Stimulated activated naive CD8-positive, alpha-beta T cell treated with anti-CD3 and anti-CD28 coated beads, Interleukin-15, amount 100 ng/mL, for 72 hours (primary cell): Measurements from ENCODE around the gene PSMF1.

ENCODE experiments used
- ATAC-seq: fragments of 150-1000 bp; cut with Tn5 transposase; 2 replicates; pipeline ENCODE4 v1.10.0; 2021; ENCODE audit warnings: mild to moderate bottlenecking, moderate library complexity
- DNase-seq, 2 donors: peaks; one replicate each; pipeline ENCODE4 v3.0.0; 2021 to 2022
- H3K27ac Mint-ChIP-seq, 2 donors: one replicate each; pipeline ENCODE4 v1.8.0; 2022; ENCODE audit warnings: mild to moderate bottlenecking in 2 of 2, mixed read lengths in 2 of 2, moderate library complexity in 2 of 2
- H3K27me3 Mint-ChIP-seq: one replicate; pipeline ENCODE4 v1.8.0; 2022; ENCODE audit warnings: mixed read lengths
- H3K4me1 Mint-ChIP-seq: one replicate; pipeline ENCODE4 v1.8.0; 2022; ENCODE audit warnings: mild to moderate bottlenecking, mixed read lengths
- H3K4me3 Mint-ChIP-seq, 2 donors: one replicate each; pipeline ENCODE4 v1.8.0; 2022; ENCODE audit warnings: mild to moderate bottlenecking in 2 of 2, mixed read lengths in 2 of 2, moderate library complexity in 1 of 2
- H3K9me3 Mint-ChIP-seq, 2 donors: one replicate each; pipeline ENCODE4 v1.8.0; 2022; ENCODE audit warnings: mixed read lengths in 2 of 2

PSMF1 gene

DNA sequence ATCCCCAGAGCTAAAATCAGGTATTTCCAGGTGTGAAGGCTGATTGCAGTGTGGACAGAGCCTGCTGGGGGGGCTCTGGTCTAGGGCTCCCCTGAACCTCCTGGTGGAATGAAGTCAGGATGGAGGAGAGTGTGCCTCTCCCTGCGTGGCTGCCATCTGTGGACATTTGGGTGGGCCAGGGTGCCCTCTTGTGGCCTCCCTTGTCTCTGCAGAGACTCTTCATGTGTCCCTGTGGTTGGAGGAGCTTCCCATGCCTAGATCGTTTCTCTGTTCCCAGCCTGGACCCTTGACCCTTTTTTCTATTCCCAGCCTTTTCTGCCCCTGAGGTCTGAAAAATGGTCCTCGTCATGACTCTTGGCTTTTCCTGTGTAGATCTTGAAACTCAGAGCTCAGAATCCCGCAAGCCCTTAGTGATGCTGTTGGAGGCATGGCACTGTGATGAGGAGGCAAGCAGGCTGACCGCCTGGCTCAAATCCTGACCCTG is 9.9 kb upstream of the PSMF1 start:
- Mint-ChIP-seq H3K4me3 (no peak overlapping the region), H3K9me3 (no peaks in the 10 kb centered on the region), H3K27ac (no peak overlapping the region), H3K4me1 (peaks cover 11% of the 10 kb centered on the region), H3K27me3 (no peaks in the 10 kb centered on the region)
- peak; percentile 79 for ATAC-seq
- DNase-seq = peak; percentile 35 to 46

DNA sequence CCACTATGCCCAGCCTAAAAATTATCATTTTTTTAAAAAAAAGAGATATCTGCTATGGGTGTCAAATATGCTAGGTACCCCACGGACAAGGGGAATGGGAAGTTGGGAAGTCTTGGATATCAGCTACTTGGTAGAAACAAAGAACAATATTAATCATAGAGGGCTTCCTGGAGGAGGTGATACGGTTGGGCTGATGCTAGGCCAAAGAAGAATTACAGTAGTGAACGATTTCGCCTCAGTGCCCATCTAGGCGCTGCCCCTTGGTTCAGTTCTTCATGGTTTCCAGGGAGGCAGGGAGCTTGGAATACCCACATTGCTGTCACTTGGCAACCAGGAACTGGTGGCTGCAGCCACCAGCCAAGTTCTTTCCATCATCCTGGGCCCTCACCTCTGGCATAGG is 5.5 kb upstream of the PSMF1 start:
- no peak for DNase-seq
- peaks cover 25% of the 10 kb centered on the region for H3K4me1 Mint-ChIP-seq
- H3K4me3 Mint-ChIP-seq = no peak overlapping the region
- H3K27me3 Mint-ChIP-seq = no peaks in the 10 kb centered on the region
- no peak for ATAC-seq
- no peaks in the 10 kb centered on the region for H3K9me3 Mint-ChIP-seq
- H3K27ac Mint-ChIP-seq = no peak overlapping the region

DNA sequence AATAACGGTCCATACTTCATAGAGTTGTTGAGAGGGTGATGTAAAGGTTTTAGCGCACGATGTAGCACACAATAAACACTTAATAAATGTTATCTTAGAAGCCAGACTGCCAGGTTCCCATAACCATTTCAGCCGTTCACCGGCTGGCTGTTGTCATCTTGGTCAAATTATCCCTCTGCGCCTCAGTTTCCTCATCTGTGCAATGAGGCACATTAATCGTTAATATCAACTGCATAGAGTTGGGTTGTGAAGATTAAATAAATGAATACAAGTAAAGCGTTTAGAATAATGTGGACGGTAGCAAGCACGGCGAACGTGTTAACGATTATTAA is 432 bp upstream of the PSMF1 start:
- H3K27ac Mint-ChIP-seq = peak overlapping the region; percentile 94 to 97
- DNase-seq (no peak), ATAC-seq (no peak)
- H3K9me3 Mint-ChIP-seq = no peaks in the 10 kb centered on the region
- H3K27me3 Mint-ChIP-seq = no peaks in the 10 kb centered on the region
- peak overlapping the region; percentile 88 to 92 for H3K4me3 Mint-ChIP-seq
- H3K4me1 Mint-ChIP-seq = peaks cover 54% of the 10 kb centered on the region

DNA sequence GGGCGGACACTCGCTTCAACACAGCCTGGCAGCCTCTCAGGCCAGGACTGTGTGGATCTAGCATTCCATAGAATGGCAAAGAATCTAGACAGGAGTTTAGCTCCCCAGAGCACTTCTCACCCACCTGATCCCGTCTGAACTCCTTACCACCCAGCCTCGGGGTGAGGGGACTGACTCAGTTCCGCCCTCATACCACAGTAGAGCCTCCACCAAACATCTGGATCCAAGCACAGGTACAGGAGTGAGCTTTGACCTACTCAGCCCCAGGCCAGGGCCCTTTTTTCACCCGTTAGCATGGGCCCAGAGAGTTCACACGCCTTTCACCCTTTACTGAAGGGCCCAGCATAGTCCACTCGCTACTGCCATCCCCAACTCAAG is 715 bp downstream of the PSMF1 start:
- Mint-ChIP-seq H3K4me3 (peak overlapping the region; percentile 88 to 92), H3K27me3 (no peaks in the 10 kb centered on the region), H3K9me3 (no peaks in the 10 kb centered on the region), H3K4me1 (peaks cover 65% of the 10 kb centered on the region), H3K27ac (peak overlapping the region; percentile 94 to 97)
- ATAC-seq (no peak), DNase-seq (no peak)

DNA sequence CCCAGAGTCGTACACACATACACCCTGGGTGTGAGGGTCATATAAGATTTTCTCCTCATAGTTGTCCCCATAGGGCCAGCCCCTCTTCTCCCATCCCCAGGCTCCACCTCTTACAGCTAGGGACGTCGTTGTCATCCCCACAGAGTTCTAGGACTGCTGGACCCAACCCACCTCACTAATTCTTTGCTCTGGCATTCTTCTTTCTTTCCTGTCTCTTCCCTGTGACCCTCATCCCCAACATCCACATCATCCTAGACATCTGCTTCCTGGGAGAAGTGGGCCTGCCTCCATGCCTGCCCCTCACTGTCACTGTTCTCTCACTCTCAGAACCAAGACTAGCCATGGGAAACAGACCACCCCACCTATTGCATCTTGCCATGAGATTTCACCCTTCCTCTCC is 1.1 kb downstream of the PSMF1 start:
- Mint-ChIP-seq H3K4me1 (peaks cover 66% of the 10 kb centered on the region), H3K9me3 (no peaks in the 10 kb centered on the region), H3K27ac (peak overlapping the region; percentile 94 to 97), H3K27me3 (no peaks in the 10 kb centered on the region), H3K4me3 (peak overlapping the region; percentile 88 to 92)
- DNase-seq = no peak
- no peak for ATAC-seq

DNA sequence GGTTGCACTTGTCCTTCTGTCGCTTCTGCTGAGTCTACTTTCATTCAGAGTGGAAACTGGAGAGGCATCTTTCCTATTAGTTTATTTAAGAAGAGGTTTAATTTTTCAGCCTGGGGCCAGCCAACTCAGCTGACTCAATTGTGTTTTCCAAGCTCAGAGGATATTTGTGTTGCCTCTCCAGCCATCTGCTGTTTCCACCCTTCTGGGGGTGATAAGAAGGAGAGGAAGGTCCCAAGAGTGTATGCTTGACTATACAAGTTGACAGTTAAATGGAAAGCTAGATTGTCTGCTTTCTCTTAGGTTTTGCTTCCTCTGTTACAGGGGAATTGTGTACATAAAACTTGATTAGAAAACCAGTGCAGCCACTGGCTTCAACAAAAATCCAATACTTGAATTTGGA is 3.0 kb downstream of the PSMF1 start:
- DNase-seq = no peak
- H3K9me3 Mint-ChIP-seq = no peaks in the 10 kb centered on the region
- peak overlapping the region; percentile 15 to 81 for H3K27ac Mint-ChIP-seq
- ATAC-seq = no peak
- H3K4me3 Mint-ChIP-seq = peak overlapping the region; percentile 20 to 59
- H3K4me1 Mint-ChIP-seq = peaks cover 64% of the 10 kb centered on the region
- no peaks in the 10 kb centered on the region for H3K27me3 Mint-ChIP-seq

DNA sequence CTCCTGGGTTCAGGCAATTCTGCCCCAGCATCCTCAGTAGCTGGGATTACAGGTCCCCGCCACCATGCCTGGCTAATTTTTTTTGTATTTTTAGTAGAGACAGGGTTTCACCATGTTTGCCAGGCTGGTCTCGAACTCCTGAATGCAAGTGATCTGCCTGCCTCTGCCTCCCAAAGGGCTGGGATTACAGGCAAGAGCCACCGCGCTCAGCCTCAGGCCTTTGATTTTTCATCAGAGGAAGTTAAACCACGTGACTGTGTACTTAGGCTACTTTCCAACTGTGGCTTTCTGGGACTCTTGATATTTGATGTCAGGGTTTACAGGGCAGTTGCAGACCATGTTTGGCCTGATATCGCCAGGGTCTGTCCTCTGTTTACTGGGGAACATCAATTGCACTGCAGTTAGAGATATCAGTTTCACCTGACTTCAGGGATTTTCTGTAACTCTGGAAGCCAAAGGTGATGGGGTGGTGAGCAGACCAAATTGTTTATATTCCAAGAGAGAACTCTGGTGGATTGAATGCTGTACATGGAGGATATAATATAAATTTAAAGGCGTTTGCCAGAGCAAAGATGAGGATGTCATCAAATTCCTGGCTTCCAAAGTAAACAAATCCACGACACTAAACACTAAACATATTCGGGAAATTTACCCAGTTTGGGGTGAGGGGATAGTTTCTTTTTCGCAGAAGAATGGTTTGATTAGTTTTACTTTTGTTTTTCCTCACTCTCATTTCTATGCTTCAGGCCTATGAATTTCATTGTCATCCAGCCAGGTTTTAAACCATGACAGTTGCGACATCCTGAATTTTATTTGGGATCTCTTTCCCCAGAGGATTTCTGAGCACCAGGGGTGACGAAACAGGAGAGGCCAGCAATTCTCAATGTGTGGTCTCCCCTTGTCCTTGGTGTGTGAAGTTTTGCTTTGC is 4.2 kb downstream of the PSMF1 start:
- Mint-ChIP-seq H3K27ac (peak overlapping the region; percentile 75 to 89), H3K4me1 (peaks cover 53% of the 10 kb centered on the region), H3K9me3 (no peaks in the 10 kb centered on the region), H3K4me3 (peak overlapping the region; percentile 56 to 59), H3K27me3 (no peaks in the 10 kb centered on the region)
- ATAC-seq (no peak), DNase-seq (no peak)

DNA sequence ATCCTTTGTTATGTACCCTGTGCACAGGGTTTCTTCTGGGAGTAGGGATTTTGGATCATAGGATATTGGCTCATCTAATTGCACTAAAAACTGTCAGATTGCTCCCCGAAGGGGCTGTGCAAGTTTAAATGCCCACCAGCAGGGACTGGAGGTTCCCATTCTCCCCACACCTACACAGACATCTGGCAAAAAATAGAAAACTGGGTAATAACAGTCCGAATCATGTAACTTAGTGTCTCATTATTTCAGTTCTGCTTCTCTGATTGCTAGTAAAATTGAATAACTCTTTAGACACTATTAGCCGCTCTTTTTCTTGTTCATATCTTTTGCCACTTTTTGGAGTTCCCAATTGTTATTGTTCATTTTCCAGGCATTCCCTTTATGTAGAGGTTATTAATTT is 5.3 kb downstream of the PSMF1 start:
- H3K9me3 Mint-ChIP-seq = no peaks in the 10 kb centered on the region
- ATAC-seq (no peak), DNase-seq (no peak)
- H3K4me1 Mint-ChIP-seq = peaks cover 51% of the 10 kb centered on the region
- H3K27me3 Mint-ChIP-seq = no peaks in the 10 kb centered on the region
- H3K4me3 Mint-ChIP-seq = no peak overlapping the region
- peak overlapping the region in 1 of 2 donors; percentile 17 for H3K27ac Mint-ChIP-seq

DNA sequence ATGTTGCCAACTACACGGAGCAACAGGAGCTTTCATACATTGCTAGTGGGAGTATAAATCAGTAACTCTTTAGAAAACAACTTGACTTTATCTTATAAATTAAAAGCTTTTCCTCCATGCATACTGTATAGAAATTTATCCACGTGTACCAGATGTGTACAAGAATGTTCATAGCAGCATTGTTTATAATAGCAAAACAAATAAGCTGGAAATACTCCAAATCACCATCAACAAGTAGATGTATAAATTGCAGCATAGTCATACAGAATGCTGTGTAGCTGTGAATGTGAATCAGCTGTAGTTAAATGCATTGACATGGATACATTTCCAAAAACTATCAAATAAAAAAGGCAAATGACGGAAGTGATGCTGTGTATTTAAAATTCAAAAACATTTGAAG is 6.0 kb downstream of the PSMF1 start:
- Mint-ChIP-seq H3K9me3 (no peaks in the 10 kb centered on the region), H3K4me3 (no peak overlapping the region), H3K27me3 (no peaks in the 10 kb centered on the region)

DNA sequence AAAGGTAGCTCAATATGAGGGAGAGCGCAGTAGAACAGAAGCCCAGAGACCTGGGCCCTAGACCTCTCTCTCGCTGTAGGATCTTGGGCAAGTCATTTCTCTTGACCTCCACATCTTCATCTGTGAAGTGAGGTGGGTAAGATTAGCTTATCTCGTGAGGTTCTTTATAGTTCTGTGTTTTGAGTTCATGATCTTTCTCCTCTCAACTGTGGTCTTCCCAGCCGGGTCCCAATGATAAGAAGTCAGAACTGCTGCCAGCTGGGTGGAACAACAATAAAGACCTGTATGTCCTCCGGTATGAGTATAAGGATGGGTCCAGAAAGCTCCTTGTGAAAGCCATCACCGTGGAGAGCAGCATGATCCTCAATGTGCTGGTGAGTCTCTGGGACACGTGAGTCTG is 6.9 kb downstream of the PSMF1 start:
- no peaks in the 10 kb centered on the region for H3K9me3 Mint-ChIP-seq
- ATAC-seq (no peak), DNase-seq (no peak)
- H3K4me3 Mint-ChIP-seq = no peak overlapping the region
- H3K4me1 Mint-ChIP-seq = peaks cover 39% of the 10 kb centered on the region
- no peaks in the 10 kb centered on the region for H3K27me3 Mint-ChIP-seq
- peak overlapping the region in 1 of 2 donors; percentile 82 for H3K27ac Mint-ChIP-seq

More for the DNA sequence above, 6.0 kb downstream of the PSMF1 start:
- ATAC-seq = no peak
- peak overlapping the region in 1 of 2 donors; percentile 47 for H3K27ac Mint-ChIP-seq
- DNase-seq = no peak
- peaks cover 47% of the 10 kb centered on the region for H3K4me1 Mint-ChIP-seq

DNA sequence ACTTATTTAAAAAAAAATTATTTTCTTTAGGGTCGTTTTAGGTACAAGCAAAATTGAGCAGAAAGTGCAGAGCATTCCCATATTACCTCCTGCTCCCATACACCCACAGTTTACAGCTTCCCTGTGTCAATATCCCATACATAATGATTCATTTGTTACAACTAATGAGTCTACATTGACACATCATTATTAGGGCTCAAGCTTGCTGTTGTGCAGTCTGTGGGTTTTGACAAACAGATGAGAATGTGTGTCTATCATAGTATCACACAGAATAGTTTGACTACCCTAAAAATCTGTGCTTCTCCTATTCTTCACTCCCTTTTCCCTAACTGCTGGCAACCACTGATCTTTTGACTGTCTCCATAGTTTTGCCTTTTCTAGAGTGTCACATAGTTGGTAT is 9.4 kb downstream of the PSMF1 start:
- H3K9me3 Mint-ChIP-seq = no peaks in the 10 kb centered on the region
- DNase-seq (no peak), ATAC-seq (no peak)
- H3K27ac Mint-ChIP-seq = no peak overlapping the region
- no peaks in the 10 kb centered on the region for H3K27me3 Mint-ChIP-seq
- H3K4me3 Mint-ChIP-seq = no peak overlapping the region
- peaks cover 31% of the 10 kb centered on the region for H3K4me1 Mint-ChIP-seq

DNA sequence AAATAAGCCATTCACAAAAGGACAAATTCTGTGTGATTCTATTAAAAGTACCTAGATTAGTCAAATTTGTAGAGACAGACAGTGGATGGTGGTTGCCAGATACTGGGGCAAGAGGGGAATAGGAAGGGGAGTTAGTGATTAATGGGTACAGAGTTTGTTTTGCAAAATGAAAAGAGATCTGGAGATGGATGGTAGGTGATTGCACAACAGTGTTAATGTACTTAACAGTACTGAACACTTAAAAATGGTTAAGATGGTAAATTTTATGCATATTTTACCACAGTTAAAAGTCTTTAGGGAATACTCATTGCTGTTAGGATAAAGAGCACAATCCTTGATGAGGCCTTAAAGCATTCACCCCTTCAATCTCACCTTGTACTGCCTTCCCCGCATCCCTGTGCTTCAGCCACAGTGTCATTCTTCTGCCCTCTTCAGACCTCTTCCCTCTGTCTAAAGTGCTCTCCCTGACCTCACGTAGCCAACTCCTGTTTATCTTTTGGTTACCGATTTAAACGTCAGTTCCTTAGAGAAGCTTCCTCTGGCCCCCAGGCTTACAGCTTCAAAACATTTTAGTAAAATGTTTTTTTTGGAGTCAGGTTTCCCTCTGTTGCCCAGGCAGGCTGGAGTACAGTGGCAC is 11.8 kb downstream of the PSMF1 start:
- DNase-seq (no peak), ATAC-seq (no peak)
- Mint-ChIP-seq H3K27ac (no peak overlapping the region), H3K9me3 (no peaks in the 10 kb centered on the region), H3K4me3 (no peak overlapping the region), H3K27me3 (no peaks in the 10 kb centered on the region), H3K4me1 (peaks cover 32% of the 10 kb centered on the region)

DNA sequence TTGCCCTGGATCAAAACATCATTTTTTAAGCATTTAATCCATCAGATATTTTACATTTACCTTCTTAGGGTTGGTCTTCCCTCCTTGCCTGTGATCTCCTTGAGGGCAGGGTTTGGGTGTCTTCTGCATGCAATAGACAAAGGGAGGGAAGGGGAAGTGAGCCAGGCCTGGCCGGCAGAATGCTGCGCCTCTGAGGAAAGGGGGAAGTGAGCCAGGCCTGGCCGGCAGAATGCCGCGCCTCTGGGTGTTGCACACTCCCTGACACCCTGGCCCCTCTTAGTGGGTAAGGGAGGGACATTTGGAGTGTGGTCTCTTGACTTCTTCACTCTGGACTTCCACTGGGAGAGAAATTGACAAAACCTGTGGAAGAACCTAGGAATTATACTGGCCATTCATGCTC is 12.4 kb downstream of the PSMF1 start:
- ATAC-seq = no peak
- H3K4me1 Mint-ChIP-seq = peaks cover 38% of the 10 kb centered on the region
- no peak overlapping the region for H3K4me3 Mint-ChIP-seq
- no peak for DNase-seq
- H3K27ac Mint-ChIP-seq = peak overlapping the region in 1 of 2 donors; percentile 3
- no peaks in the 10 kb centered on the region for H3K9me3 Mint-ChIP-seq
- H3K27me3 Mint-ChIP-seq = no peaks in the 10 kb centered on the region

DNA sequence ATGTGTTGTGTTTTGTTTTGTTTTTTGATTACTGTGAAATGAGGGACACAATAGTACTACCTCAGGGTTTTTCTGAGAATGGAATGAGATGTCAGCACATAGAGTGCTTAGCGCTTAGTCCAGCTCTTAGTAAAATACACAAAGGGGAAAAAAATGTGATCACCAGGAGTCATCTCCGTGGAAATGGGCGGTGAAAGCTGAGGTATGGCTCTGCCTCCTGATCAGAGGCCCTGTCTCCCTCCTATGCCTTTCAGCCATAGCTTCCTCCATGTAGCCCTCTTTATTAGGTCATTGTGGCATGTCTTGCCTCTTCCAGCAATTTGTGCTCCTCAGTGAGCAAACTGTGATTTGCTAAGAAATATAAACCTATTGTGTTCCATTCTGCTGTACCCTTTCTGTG is 13.0 kb downstream of the PSMF1 start:
- H3K4me1 Mint-ChIP-seq = peaks cover 40% of the 10 kb centered on the region
- no peaks in the 10 kb centered on the region for H3K27me3 Mint-ChIP-seq
- H3K4me3 Mint-ChIP-seq = no peak overlapping the region
- no peaks in the 10 kb centered on the region for H3K9me3 Mint-ChIP-seq
- ATAC-seq (no peak), DNase-seq (no peak)
- peak overlapping the region in 1 of 2 donors; percentile 3 for H3K27ac Mint-ChIP-seq

DNA sequence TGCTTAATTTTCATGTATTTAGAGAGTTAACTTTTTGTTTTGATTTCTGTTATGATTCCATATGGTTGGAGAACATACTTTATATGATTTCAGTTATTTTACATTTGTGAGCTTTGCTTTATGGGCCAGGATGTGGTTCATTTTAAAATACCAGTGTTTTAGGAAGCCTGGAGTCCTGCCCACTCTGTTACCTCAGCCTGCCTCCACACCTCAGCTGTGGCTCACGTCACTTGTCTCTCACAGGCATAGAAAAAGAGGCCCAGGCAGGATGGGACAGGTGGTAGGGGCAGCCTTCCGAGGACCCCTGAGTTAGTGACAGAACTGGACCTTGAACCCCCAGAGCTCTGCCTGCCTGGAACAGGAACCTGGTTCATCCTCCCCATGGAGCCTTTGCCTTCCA is 16.0 kb downstream of the PSMF1 start:
- no peak for DNase-seq
- Mint-ChIP-seq H3K9me3 (no peaks in the 10 kb centered on the region), H3K27me3 (no peaks in the 10 kb centered on the region), H3K4me1 (peaks cover 40% of the 10 kb centered on the region), H3K4me3 (no peak overlapping the region), H3K27ac (peak overlapping the region in 1 of 2 donors; percentile 65)
- no peak for ATAC-seq

DNA sequence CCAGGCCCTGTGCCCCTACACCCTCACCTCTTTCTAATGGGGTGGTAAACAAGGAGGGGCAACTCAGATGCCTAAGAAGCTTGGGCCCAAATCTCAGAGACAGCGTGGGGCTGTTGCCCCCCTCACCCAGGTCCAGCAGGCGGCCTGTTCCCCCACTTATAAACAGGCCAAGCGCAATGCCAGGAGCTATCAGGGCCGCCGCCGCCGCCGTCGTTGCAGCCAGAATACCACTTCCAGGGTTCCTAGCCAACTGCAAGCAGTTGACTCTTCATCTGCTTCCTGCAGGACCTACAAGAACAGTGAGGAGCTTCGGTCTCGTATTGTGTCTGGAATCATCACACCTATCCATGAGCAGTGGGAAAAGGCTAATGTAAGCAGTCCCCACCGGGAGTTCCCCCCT is 16.4 kb downstream of the PSMF1 start:
- peak overlapping the region in 1 of 2 donors; percentile 54 for H3K27ac Mint-ChIP-seq
- ATAC-seq = no peak

More for the DNA sequence above, 16.4 kb downstream of the PSMF1 start:
- no peak for DNase-seq
- Mint-ChIP-seq H3K4me1 (peaks cover 40% of the 10 kb centered on the region), H3K9me3 (no peaks in the 10 kb centered on the region), H3K4me3 (no peak overlapping the region), H3K27me3 (no peaks in the 10 kb centered on the region)
